Activated T-helper 17 cell treated with anti-CD3 and anti-CD28 coated beads, Interleukin-2, amount 50 U/mL, for 72 hours (primary cell): ENCODE measurements around the gene ERP29. TPM values are rescaled to one million over a fixed set of nuclear protein-coding genes. Genes with fewer than 3 reads are reported as not detected.
"Not testable (repeated sequence)": the region's sequence is repeated elsewhere in the genome, so short reads cannot be mapped to it uniquely, and the experiment has no call there.

ENCODE experiments used
- ATAC-seq: fragments of 150-1000 bp; cut with Tn5 transposase; replicated peaks from 2 replicates; pipeline ENCODE4 v1.10.0; 2021; ENCODE audit warnings: mild to moderate bottlenecking, moderate library complexity
- H3K27ac Mint-ChIP-seq: one replicate; pipeline ENCODE4 v1.8.0; 2022; ENCODE audit warnings: mixed read lengths
- H3K27me3 Mint-ChIP-seq: one replicate; pipeline ENCODE4 v1.8.0; 2022; ENCODE audit warnings: mixed read lengths
- H3K36me3 Mint-ChIP-seq: one replicate; pipeline ENCODE4 v1.8.0; 2022; ENCODE audit warnings: low read depth, mild to moderate bottlenecking, mixed read lengths
- H3K4me1 Mint-ChIP-seq: one replicate; pipeline ENCODE4 v1.8.0; 2022; ENCODE audit warnings: mixed read lengths
- H3K4me3 Mint-ChIP-seq: one replicate; pipeline ENCODE4 v1.8.0; 2022; ENCODE audit warnings: mild to moderate bottlenecking, mixed read lengths
- H3K9me3 Mint-ChIP-seq: one replicate; pipeline ENCODE4 v1.8.0; 2022; ENCODE audit warnings: mixed read lengths
- total RNA-seq, 2 donors: library from RNA; stranded (reverse); gene quantifications; one replicate each; pipeline ENCODE4 v1.2.3, GENCODE V29; 2022

ERP29 gene
- total RNA-seq, 2 donors from 2014 or later: 68.5 to 93.0 TPM

GRCh38 chr12:111994211-111995111 lies 18.8 kb upstream of the ERP29 start:
- Mint-ChIP-seq H3K27ac (peak overlapping the region; percentile 9), H3K4me3 (peak overlapping the region; percentile 81), H3K4me1 (peaks cover 49% of the 10 kb centered on the region)
- not testable (repeated sequence) for H3K9me3 Mint-ChIP-seq, H3K36me3 Mint-ChIP-seq, ATAC-seq, H3K27me3 Mint-ChIP-seq

DNA sequence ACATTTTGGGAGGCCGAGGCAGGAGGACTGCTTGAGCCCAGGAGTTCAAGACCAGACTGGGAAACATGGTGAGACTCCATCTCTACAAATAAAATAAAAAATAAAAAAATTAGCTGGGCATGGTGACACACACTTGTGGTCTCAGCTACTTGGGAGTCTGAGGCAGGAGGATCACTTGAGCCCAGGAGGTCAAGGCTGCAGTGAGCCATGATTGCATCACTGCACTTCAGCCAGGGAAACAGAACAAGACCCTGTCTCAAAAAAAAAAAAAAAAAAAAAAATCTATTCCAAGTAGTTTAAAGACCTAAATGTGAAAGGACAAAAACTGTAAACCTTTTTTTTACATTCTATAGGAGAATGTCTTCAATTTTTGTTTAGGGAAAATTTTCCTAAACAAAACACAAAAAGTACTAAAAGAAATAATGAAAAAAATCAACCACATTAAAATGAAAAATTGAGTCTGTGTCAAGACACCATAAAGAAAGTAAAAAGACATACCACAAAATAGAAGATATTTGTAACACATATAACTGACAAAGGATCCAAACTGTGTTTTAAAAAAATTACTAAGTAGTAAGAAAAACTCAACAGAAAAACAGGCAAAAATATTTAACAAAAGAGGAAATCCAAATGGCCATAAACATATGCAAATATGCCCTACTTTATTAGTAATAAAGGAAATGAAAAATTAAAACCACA lies 17.3 kb upstream of the ERP29 start:
- peak overlapping the region; percentile 81 for H3K4me3 Mint-ChIP-seq
- peaks cover 53% of the 10 kb centered on the region for H3K4me1 Mint-ChIP-seq
- no peaks in the 10 kb centered on the region for H3K9me3 Mint-ChIP-seq
- H3K27me3 Mint-ChIP-seq: no peaks in the 10 kb centered on the region
- no peaks in the 10 kb centered on the region for H3K36me3 Mint-ChIP-seq
- no peak for ATAC-seq
- H3K27ac Mint-ChIP-seq: no peak overlapping the region

GRCh38 chr12:111997300-111997699 lies 15.9 kb upstream of the ERP29 start:
- H3K36me3 Mint-ChIP-seq: peaks cover 6% of the 10 kb centered on the region
- H3K27ac Mint-ChIP-seq: peak overlapping the region; percentile 34
- ATAC-seq: no peak

DNA sequence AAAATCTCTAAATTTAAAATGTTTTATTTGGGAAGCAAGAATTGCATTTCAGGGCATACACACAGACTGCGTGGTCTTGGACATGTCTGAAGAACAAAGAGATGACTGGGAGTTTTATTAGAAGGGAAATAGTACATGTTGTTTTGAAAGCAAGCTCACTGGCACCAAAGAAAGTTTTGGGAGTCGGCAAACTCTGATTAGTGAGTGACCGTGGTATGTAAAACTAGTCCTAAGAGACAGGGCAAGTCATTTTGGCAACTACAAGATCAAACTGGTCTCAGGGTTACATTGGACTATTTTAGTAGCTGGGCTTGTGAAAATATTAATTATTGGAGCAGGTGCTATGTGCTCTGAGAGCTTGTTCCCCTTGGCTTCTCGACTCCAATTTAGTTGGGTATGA lies 15.2 kb upstream of the ERP29 start:
- no peaks in the 10 kb centered on the region for H3K9me3 Mint-ChIP-seq
- H3K4me3 Mint-ChIP-seq: peak overlapping the region; percentile 85
- peaks cover 6% of the 10 kb centered on the region for H3K36me3 Mint-ChIP-seq

More at GRCh38 chr12:111997300-111997699, 15.9 kb upstream of the ERP29 start:
- peak overlapping the region; percentile 31 for H3K4me3 Mint-ChIP-seq
- H3K27me3 Mint-ChIP-seq: no peaks in the 10 kb centered on the region
- no peaks in the 10 kb centered on the region for H3K9me3 Mint-ChIP-seq
- H3K4me1 Mint-ChIP-seq: peaks cover 53% of the 10 kb centered on the region

GRCh38 chr12:111999129-111999528 lies 14.1 kb upstream of the ERP29 start:
- H3K4me3 Mint-ChIP-seq: peak overlapping the region; percentile 85
- H3K27ac Mint-ChIP-seq: peak overlapping the region; percentile 52
- not testable (repeated sequence) for H3K27me3 Mint-ChIP-seq, ATAC-seq, H3K36me3 Mint-ChIP-seq, H3K9me3 Mint-ChIP-seq
- H3K4me1 Mint-ChIP-seq: peaks cover 50% of the 10 kb centered on the region

More for the DNA sequence above, 15.2 kb upstream of the ERP29 start:
- no peak for ATAC-seq
- Mint-ChIP-seq H3K4me1 (peaks cover 58% of the 10 kb centered on the region), H3K27me3 (no peaks in the 10 kb centered on the region), H3K27ac (peak overlapping the region; percentile 52)

DNA sequence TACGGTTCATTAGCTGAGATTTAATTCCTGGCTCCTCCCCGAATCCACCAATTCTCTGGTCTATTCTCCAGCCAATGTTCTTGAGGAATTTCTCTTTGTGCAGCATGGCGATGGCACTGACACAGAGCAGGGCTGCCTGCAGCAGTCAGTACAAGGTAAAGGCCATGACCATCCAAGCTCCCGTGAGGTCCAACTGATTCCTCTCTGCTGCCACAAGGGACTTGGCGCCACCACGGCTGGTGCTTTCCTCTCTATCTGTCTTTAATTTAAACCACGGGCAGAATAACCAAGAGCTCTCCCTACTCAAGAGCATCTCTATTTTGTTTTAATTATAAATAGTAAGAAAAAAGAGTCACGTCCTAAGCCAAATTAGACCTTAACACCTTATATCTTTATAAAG lies 12.4 kb upstream of the ERP29 start:
- Mint-ChIP-seq H3K27me3 (no peaks in the 10 kb centered on the region), H3K36me3 (peaks cover 6% of the 10 kb centered on the region), H3K4me3 (peak overlapping the region; percentile 85), H3K9me3 (no peaks in the 10 kb centered on the region), H3K27ac (peak overlapping the region; percentile 82), H3K4me1 (peaks cover 50% of the 10 kb centered on the region)
- peak; percentile 31 for ATAC-seq

GRCh38 chr12:112001576-112001975 lies 11.7 kb upstream of the ERP29 start:
- peak; percentile 80 for ATAC-seq

DNA sequence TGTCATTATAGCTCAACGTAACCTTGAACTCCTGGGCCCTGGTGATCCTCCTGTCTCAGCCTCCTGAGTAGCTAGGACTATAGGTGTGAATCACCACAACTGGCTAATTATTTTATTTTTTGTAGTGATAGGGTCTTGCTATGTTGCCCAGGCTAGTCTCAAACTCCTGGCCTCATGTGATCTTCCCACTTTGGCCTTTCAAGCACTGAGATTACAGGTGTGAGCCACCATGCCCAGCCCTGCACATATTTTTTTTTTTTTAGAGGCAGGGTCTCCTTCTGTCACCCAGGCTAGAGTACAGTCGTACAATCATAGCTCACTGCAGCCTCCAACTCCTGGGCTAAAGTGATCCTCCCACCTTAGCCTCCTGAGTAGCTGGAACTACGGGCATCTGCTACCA lies 9.2 kb upstream of the ERP29 start:
- Mint-ChIP-seq H3K9me3 (no peaks in the 10 kb centered on the region), H3K4me3 (no peak overlapping the region)

More at GRCh38 chr12:112001576-112001975, 11.7 kb upstream of the ERP29 start:
- peaks cover 6% of the 10 kb centered on the region for H3K36me3 Mint-ChIP-seq
- H3K9me3 Mint-ChIP-seq: no peaks in the 10 kb centered on the region
- no peaks in the 10 kb centered on the region for H3K27me3 Mint-ChIP-seq
- peaks cover 51% of the 10 kb centered on the region for H3K4me1 Mint-ChIP-seq
- H3K4me3 Mint-ChIP-seq: peak overlapping the region; percentile 85
- H3K27ac Mint-ChIP-seq: peak overlapping the region; percentile 82

DNA sequence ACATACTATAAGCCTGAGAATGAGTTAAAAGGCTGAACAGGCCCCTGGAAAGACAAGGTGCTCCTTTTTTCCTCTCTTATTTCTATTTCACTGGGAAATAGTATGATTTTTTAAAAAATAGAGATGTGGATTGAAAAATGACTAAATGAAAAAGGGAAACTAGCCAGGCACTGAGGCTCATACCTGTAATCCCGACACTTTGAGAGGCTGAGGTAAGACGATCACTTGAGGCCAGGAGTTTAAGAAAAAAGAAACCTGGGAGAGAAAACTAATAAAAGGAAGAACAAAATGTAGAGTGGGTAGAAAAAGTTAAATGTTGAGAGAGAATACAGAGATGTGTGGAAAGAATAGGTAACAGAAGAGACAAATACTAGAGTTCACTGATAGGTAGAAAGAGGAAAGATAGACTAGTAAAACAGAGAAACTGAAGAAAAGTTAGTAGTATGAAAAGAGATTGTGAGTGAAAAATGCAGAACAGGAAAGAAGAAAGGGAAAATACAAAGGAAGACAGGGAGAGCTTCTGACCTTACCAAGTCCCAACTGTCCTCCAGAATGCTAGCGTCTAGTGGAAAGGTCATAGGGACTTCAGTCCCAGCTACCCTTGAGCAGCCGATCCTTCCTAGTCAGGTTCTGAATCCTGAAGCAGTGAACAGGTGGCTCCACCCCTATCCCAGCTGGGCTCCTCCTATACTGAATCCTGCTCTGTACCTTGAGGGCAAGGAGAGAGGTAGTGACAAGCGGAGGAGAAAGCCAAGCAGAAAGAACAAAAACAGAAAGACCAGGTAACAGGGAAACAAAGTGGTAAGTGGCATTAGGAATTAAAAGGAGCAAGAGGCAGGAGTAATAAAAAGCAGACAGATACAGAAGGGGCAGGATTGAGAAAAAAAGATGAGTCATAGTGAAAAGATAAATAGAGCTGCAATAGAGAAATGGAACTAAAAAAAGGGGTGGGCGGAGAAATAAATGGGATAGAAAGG lies 7.5 kb upstream of the ERP29 start:
- Mint-ChIP-seq H3K9me3 (no peaks in the 10 kb centered on the region), H3K27ac (peak overlapping the region; percentile 34), H3K4me1 (peaks cover 35% of the 10 kb centered on the region), H3K4me3 (peak overlapping the region; percentile 10), H3K27me3 (no peaks in the 10 kb centered on the region), H3K36me3 (peaks cover 6% of the 10 kb centered on the region)
- ATAC-seq: no peak

More for the DNA sequence above, 9.2 kb upstream of the ERP29 start:
- peaks cover 6% of the 10 kb centered on the region for H3K36me3 Mint-ChIP-seq
- H3K4me1 Mint-ChIP-seq: peaks cover 34% of the 10 kb centered on the region
- H3K27ac Mint-ChIP-seq: no peak overlapping the region
- ATAC-seq: no peak
- no peaks in the 10 kb centered on the region for H3K27me3 Mint-ChIP-seq

- H3K9me3 Mint-ChIP-seq: no peaks in the 10 kb centered on the region
- H3K27ac Mint-ChIP-seq: no peak overlapping the region
- H3K4me3 Mint-ChIP-seq: no peak overlapping the region
- H3K27me3 Mint-ChIP-seq: no peaks in the 10 kb centered on the region
- peaks cover 16% of the 10 kb centered on the region for H3K36me3 Mint-ChIP-seq
- no peak for ATAC-seq
- H3K4me1 Mint-ChIP-seq: peaks cover 33% of the 10 kb centered on the region
These were observed 5.3 kb upstream of the ERP29 start for GRCh38 chr12:112007945-112008344.

DNA sequence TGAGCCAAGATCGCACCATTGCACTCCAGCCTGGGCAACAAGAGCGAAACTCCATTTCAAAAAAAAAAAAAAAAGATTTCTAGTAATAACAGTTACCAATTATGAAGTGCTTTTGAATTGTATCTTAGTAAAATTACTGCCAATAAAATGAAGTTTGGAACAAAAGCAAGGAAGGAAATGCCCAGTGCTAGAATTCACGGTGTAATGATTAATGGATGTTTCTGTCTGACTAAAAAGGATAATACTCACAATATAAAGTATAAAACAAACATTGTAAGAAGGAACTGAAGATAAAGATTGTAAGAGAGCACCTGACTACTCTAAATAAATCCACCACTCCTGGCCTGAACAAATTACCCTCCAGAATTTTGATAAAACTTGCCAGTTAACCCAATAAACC lies 4.3 kb upstream of the ERP29 start:
- Mint-ChIP-seq H3K4me1 (peaks cover 33% of the 10 kb centered on the region), H3K27me3 (no peaks in the 10 kb centered on the region), H3K36me3 (peaks cover 16% of the 10 kb centered on the region), H3K9me3 (no peaks in the 10 kb centered on the region), H3K4me3 (no peak overlapping the region), H3K27ac (no peak overlapping the region)
- no peak for ATAC-seq

DNA sequence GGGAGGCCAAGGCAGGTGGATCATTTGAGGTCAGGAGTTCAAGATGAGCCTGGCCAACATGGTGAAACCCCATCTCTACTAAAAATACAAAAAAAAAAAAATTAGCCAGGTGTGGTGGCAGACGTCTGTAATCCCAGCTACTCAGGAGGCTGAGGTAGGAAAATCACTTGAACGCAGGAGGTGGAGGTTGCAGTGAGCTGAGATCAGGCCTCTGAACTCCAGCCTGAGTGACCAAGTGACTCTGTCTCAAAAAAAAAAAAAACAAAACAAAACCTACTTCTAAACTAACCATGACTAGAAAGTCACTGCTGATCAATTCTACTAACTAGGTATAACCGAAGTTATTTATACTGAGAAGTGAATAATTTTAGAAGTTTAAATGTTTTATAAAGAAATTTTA lies 3.6 kb upstream of the ERP29 start:
- not testable (repeated sequence) for H3K27ac Mint-ChIP-seq, H3K9me3 Mint-ChIP-seq

GRCh38 chr12:112010415-112011344 lies 2.5 kb upstream of the ERP29 start:
- H3K4me1 Mint-ChIP-seq: peaks cover 39% of the 10 kb centered on the region

More for the DNA sequence above, 3.6 kb upstream of the ERP29 start:
- H3K27me3 Mint-ChIP-seq, ATAC-seq, H3K4me3 Mint-ChIP-seq: not testable (repeated sequence)
- peaks cover 37% of the 10 kb centered on the region for H3K4me1 Mint-ChIP-seq
- H3K36me3 Mint-ChIP-seq: peaks cover 22% of the 10 kb centered on the region

More at GRCh38 chr12:112010415-112011344, 2.5 kb upstream of the ERP29 start:
- ATAC-seq: no peak
- Mint-ChIP-seq H3K4me3 (peak overlapping the region; percentile 96), H3K27me3 (no peaks in the 10 kb centered on the region), H3K27ac (no peak overlapping the region), H3K9me3 (no peaks in the 10 kb centered on the region), H3K36me3 (peaks cover 30% of the 10 kb centered on the region)
